T-helper 1 cell treated with Interleukin-12 subunit alpha and Interleukin-12 subunit beta and Interleukin-4 antibody, amounts not matched to agents 30 μg/mL and 1 μg/mL, for 36 hours (primary cell): ENCODE data around the gene ST6GALNAC3.
"Not testable (repeated sequence)": the region's sequence is repeated elsewhere in the genome, so short reads cannot be mapped to it uniquely, and the experiment has no call there.

Source experiments
- H3K27ac Mint-ChIP-seq: one replicate; pipeline ENCODE4 v1.8.0; 2021; ENCODE audit warnings: mild to moderate bottlenecking, mixed read lengths
- H3K27me3 Mint-ChIP-seq: one replicate; pipeline ENCODE4 v1.8.0; 2021; ENCODE audit warnings: low read depth, mixed read lengths
- H3K36me3 Mint-ChIP-seq: one replicate; pipeline ENCODE4 v1.8.0; 2021; ENCODE audit warnings: low read depth, mixed read lengths
- H3K4me1 Mint-ChIP-seq: one replicate; pipeline ENCODE4 v1.8.0; 2021; ENCODE audit warnings: low read depth, mixed read lengths
- H3K4me3 Mint-ChIP-seq: one replicate; pipeline ENCODE4 v1.8.0; 2021; ENCODE audit warnings: mild to moderate bottlenecking, moderate library complexity, mixed read lengths
- H3K9me3 Mint-ChIP-seq: one replicate; pipeline ENCODE4 v1.8.0; 2021; ENCODE audit warnings: mixed read lengths

The ST6GALNAC3 gene

GRCh38 chr1:76232666-76233065, 158.1 kb downstream of the ST6GALNAC3 start:
- H3K4me1 Mint-ChIP-seq, result peaks cover 6% of the 10 kb centered on the region
- H3K27me3 Mint-ChIP-seq, result no peaks in the 10 kb centered on the region
- no peaks in the 10 kb centered on the region for H3K36me3 Mint-ChIP-seq
- H3K4me3 Mint-ChIP-seq, result no peak overlapping the region
- H3K27ac Mint-ChIP-seq, result no peak overlapping the region
- no peaks in the 10 kb centered on the region for H3K9me3 Mint-ChIP-seq

DNA sequence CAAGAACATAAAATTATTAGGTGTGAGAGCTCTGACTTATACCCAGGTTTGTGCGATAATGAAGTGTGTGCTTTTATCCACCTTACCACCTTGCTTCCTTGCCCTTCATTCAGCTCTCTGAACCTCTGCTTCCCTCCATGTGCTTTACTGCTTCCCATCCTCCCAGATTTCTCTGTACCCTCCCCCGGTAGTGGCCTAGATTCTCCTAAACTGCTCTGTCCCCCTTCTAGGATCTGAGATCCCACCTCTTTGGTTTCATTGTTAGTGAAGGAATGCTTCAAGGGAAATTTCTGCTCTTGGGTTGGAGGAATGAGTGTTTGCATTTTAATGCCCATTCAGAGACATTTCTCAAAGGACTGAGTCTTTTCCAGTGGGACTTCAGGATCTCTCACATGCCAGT, 159.5 kb downstream of the ST6GALNAC3 start:
- peaks cover 6% of the 10 kb centered on the region for H3K4me1 Mint-ChIP-seq
- H3K9me3 Mint-ChIP-seq, result no peaks in the 10 kb centered on the region
- no peak overlapping the region for H3K27ac Mint-ChIP-seq
- no peaks in the 10 kb centered on the region for H3K27me3 Mint-ChIP-seq
- H3K36me3 Mint-ChIP-seq, result no peaks in the 10 kb centered on the region
- no peak overlapping the region for H3K4me3 Mint-ChIP-seq

DNA sequence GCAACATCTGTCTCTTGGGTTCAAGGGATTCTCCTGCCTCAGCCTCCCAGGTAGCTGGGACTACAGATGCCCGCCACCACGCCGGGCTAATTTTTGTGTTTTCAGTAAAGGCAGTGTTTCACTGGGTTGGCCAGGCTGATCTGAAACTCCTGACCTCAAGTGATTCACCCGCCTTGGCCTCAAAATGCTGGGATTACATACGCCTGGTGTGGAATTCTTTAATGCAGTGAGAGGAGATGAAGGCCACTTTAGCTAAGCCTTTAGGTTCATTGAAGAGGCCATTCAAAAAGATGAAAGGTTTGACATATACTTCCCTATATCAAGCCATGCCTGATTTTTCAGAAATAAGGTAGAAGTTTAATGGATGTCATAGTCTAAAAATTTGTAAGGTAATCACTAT, 162.7 kb downstream of the ST6GALNAC3 start:
- Mint-ChIP-seq H3K9me3 (no peaks in the 10 kb centered on the region), H3K27ac (no peak overlapping the region), H3K4me3 (no peak overlapping the region), H3K4me1 (no peaks in the 10 kb centered on the region), H3K36me3 (no peaks in the 10 kb centered on the region), H3K27me3 (no peaks in the 10 kb centered on the region)

DNA sequence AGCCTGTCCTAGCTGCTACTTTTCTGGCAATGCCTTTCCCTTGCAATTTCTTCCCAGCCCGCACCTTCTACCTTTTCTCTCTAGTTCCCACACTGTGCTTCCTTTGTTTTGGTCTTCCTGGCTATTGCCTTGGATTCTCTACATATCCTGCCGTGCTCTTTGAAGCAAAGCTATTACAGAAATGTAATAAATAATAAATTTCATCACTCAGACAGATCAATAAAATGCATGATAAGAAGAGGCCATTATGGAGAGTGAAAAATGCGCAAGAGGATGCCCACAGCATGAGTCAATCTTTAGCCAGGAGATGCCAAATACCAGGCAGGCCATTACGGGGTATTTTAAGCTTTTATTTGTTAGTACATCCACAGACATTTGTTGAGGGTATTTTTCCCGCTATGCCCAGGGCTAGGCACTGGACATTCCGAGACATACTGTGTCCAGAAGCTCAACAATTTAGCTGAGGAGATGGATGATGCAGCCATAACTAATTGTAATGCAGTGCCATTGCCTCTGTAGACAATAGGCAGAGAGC, 163.6 kb downstream of the ST6GALNAC3 start:
- no peak overlapping the region for H3K4me3 Mint-ChIP-seq
- no peak overlapping the region for H3K27ac Mint-ChIP-seq
- no peaks in the 10 kb centered on the region for H3K36me3 Mint-ChIP-seq
- no peaks in the 10 kb centered on the region for H3K4me1 Mint-ChIP-seq
- no peaks in the 10 kb centered on the region for H3K27me3 Mint-ChIP-seq
- peaks cover 2% of the 10 kb centered on the region for H3K9me3 Mint-ChIP-seq

- peaks cover 15% of the 10 kb centered on the region for H3K9me3 Mint-ChIP-seq
- H3K27ac Mint-ChIP-seq, result no peak overlapping the region
- no peaks in the 10 kb centered on the region for H3K36me3 Mint-ChIP-seq
- no peak overlapping the region for H3K4me3 Mint-ChIP-seq
- H3K27me3 Mint-ChIP-seq, result no peaks in the 10 kb centered on the region
- H3K4me1 Mint-ChIP-seq, result no peaks in the 10 kb centered on the region
Observed at GRCh38 chr1:76239470-76239918, 164.9 kb downstream of the ST6GALNAC3 start.

- no peaks in the 10 kb centered on the region for H3K4me1 Mint-ChIP-seq
- no peak overlapping the region for H3K27ac Mint-ChIP-seq
- H3K9me3 Mint-ChIP-seq, result peaks cover 19% of the 10 kb centered on the region
- H3K4me3 Mint-ChIP-seq, result no peak overlapping the region
- H3K36me3 Mint-ChIP-seq, result peaks cover 1% of the 10 kb centered on the region
- no peaks in the 10 kb centered on the region for H3K27me3 Mint-ChIP-seq
Observed at GRCh38 chr1:76240316-76240715, 165.8 kb downstream of the ST6GALNAC3 start.

DNA sequence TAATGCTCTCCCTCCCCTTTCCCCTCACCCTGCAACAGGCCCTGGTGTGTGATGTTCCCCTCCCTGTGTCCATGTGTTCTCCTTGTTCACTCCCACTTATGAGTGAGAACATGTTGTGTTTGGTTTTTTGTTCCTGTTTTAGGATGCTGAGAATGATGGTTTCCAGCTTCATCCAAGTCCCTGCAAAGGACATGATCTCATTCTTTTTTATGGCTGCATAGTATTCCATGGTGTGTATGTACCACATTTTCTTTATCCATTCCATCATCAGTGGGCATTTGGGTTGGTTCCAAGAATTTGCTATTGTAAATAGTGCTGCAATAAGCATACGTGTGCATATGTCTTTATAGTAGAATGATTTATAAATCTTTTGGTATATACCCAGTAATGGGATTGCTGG, 168.0 kb downstream of the ST6GALNAC3 start:
- H3K27me3 Mint-ChIP-seq, H3K4me1 Mint-ChIP-seq, H3K4me3 Mint-ChIP-seq, H3K27ac Mint-ChIP-seq, H3K36me3 Mint-ChIP-seq: not testable (repeated sequence)
- peaks cover 26% of the 10 kb centered on the region for H3K9me3 Mint-ChIP-seq

- H3K27me3 Mint-ChIP-seq, result no peaks in the 10 kb centered on the region
- H3K4me3 Mint-ChIP-seq, result no peak overlapping the region
- H3K36me3 Mint-ChIP-seq, result peaks cover 1% of the 10 kb centered on the region
- H3K4me1 Mint-ChIP-seq, result peaks cover 2% of the 10 kb centered on the region
- no peak overlapping the region for H3K27ac Mint-ChIP-seq
- peaks cover 26% of the 10 kb centered on the region for H3K9me3 Mint-ChIP-seq
Observed at GRCh38 chr1:76247261-76247852, 172.8 kb downstream of the ST6GALNAC3 start.

DNA sequence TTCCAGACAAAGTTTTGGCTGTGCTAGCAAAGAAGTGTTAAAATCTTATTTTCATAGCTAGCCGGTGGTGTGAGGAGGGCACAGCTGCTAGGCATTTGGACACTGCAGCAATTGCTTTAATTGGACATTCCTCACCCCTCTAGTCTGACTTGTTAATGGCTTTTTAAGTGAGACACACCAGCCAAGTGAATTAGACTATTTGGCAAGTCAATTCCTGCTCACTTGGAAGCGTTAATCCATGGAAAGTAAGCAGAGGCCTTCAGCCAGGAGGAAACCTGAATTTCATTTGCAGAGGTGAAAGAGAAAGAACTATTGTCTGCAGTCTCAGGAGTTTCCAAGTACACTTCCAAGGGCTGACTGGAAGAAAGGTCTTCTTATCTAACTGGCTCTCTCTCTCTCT, 175.7 kb downstream of the ST6GALNAC3 start:
- Mint-ChIP-seq H3K36me3 (no peaks in the 10 kb centered on the region), H3K27me3 (no peaks in the 10 kb centered on the region), H3K4me1 (peaks cover 11% of the 10 kb centered on the region), H3K9me3 (peaks cover 7% of the 10 kb centered on the region), H3K27ac (no peak overlapping the region), H3K4me3 (no peak overlapping the region)

DNA sequence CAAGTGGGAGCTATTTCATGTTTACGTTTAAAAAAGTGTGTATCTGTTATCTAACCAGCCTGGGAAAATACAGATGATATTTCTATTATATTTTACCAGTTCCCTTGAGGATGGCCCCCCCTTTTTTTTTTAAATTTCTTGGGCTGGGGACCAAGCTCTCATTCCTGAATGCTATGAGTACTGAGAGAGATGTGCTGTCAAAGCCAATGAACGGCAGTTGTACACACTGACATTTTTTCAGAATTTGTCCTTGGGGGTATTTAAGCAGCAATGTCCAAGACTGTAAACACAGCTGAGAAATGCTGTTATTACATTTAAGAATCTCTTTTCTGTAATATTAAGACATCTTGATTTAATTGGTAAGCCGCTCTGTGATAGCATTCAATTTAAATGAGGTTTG, 177.9 kb downstream of the ST6GALNAC3 start:
- H3K9me3 Mint-ChIP-seq, result no peaks in the 10 kb centered on the region
- H3K27me3 Mint-ChIP-seq, result no peaks in the 10 kb centered on the region
- no peak overlapping the region for H3K27ac Mint-ChIP-seq
- H3K4me3 Mint-ChIP-seq, result no peak overlapping the region
- H3K4me1 Mint-ChIP-seq, result peaks cover 22% of the 10 kb centered on the region
- H3K36me3 Mint-ChIP-seq, result peaks cover 2% of the 10 kb centered on the region

DNA sequence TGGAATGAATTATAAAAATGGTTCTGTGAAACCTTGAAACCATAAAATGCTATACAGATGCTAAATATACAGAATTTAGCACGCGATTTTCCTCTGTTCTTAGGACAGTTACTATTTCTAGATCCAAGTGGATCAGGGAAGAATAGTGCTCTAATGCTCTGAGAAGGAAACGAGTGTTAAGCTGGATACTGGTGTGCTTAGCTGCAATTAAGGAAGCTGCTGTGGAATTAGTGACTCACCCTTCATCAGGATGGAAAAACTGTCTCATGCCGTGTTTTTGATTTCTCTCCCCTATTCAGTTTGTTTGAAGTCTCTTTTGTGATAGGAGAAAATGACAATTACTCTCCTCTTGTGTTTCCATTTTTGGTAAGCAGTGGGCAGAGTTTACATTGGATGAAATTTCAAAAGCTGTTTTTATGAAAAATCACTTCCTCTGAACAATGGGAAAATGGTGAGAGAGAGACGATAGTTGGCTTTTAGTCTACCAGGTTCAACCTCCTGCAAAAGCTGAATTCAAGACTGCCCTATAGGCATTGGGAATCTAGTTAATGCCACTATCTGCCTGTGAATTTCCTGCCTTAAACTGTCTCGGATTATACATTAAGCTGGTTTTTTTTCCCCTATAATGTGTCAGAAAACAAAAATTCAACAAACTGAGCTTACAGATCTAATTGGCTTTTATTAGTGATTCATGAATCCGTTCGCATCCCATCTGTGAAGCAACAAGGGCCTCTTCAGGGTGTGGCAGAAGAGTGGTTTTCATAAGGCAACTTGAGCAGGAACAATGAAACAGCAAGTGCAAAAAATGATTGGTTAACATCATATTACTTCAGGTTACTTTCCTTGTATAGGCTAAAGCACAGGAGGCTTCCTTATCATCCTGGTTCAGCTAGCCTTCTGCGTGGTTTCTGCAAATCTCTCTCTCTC, 179.8 kb downstream of the ST6GALNAC3 start:
- H3K4me3 Mint-ChIP-seq, result no peak overlapping the region
- no peaks in the 10 kb centered on the region for H3K9me3 Mint-ChIP-seq
- no peak overlapping the region for H3K27ac Mint-ChIP-seq
- peaks cover 3% of the 10 kb centered on the region for H3K36me3 Mint-ChIP-seq
- peaks cover 28% of the 10 kb centered on the region for H3K4me1 Mint-ChIP-seq
- H3K27me3 Mint-ChIP-seq, result no peaks in the 10 kb centered on the region

GRCh38 chr1:76256289-76257223, 182.0 kb downstream of the ST6GALNAC3 start:
- Mint-ChIP-seq H3K27ac (peak overlapping the region; percentile 12), H3K4me3 (peak overlapping the region; percentile 10), H3K27me3 (no peaks in the 10 kb centered on the region), H3K36me3 (peaks cover 7% of the 10 kb centered on the region), H3K4me1 (peaks cover 40% of the 10 kb centered on the region), H3K9me3 (no peaks in the 10 kb centered on the region)

- no peaks in the 10 kb centered on the region for H3K27me3 Mint-ChIP-seq
- peak overlapping the region; percentile 37 for H3K27ac Mint-ChIP-seq
- H3K36me3 Mint-ChIP-seq, result peaks cover 9% of the 10 kb centered on the region
- no peak overlapping the region for H3K4me3 Mint-ChIP-seq
- H3K9me3 Mint-ChIP-seq, result no peaks in the 10 kb centered on the region
- peaks cover 42% of the 10 kb centered on the region for H3K4me1 Mint-ChIP-seq
Observed at GRCh38 chr1:76257823-76258222, 183.3 kb downstream of the ST6GALNAC3 start.

DNA sequence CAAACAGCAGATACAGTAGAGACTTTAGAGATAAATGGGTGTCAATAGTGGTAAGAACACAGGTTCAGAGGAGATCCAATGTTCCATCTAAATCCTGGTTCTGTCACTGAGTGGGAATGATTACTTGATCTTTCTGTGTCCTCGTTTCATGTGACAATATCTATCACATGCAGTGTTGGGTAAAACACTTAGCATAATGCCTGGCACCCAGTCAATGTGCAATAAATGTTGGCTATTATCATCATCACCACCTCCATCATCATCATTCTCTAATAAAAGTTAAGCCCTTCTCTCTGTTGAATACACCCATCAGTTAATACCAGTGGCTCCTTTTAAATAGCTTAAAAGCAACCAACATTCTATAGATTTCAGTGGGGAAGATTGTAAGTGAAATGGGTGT, 184.7 kb downstream of the ST6GALNAC3 start:
- Mint-ChIP-seq H3K4me1 (peaks cover 43% of the 10 kb centered on the region), H3K27me3 (no peaks in the 10 kb centered on the region), H3K36me3 (peaks cover 12% of the 10 kb centered on the region), H3K9me3 (no peaks in the 10 kb centered on the region), H3K4me3 (no peak overlapping the region), H3K27ac (peak overlapping the region; percentile 23)
